IMR-90 (cell line): ENCODE measurements around the gene GRIN2A. TPM values are rescaled to one million over a fixed set of nuclear protein-coding genes. Genes with fewer than 3 reads are reported as not detected.

ENCODE experiments used
- ATAC-seq: fragments of 200-7000 bp; cut with Tn5 transposase; 2 replicates; pipeline ENCODE4 v1.9.1; 2020; ENCODE audit warnings: low read depth, mild to moderate bottlenecking, moderate library complexity
- BruUV-seq: library from RNA; stranded (reverse); fragments of 400-500 nt; replicated peaks from 2 replicates; lab custom pipeline; 2021; lab: Mats Ljungman, UMichigan
- CTCF ChIA-PET: fragments of 300-600 bp; formaldehyde crosslinking; extraction: SDS; loops from one replicate; lab custom pipeline; 2021; ENCODE audit warnings: antibody characterized with exemption; lab: Yijun Ruan, JAX
- POLR2A ChIA-PET: fragments of 300-600 bp; sonication (Branson Sonifier 250); formaldehyde crosslinking; loops from one replicate; lab custom pipeline; 2022; ENCODE audit warnings: antibody characterized with exemption; ENCODE audit not compliant: unreplicated experiment; lab: Charles Lee
- DNase-seq: peaks from one replicate; pipeline ENCODE4 v3.0.0; 2013
- H2AFZ ChIP-seq: replicated peaks from 2 replicates; pipeline ENCODE3; 2013; ENCODE audit warnings: low read length, mild to moderate bottlenecking; ENCODE audit not compliant: poor library complexity
- H2AK5ac ChIP-seq: 2 replicates; pipeline ENCODE4 v1.6.1; 2013; ENCODE audit warnings: low read depth, low read length, inconsistent platforms
- H2AK9ac ChIP-seq: replicated peaks from 2 replicates; pipeline ENCODE3; 2013; ENCODE audit warnings: mild to moderate bottlenecking, low read depth, low read length, moderate library complexity; ENCODE audit not compliant: poor library complexity
- H2BK120ac ChIP-seq: 2 replicates; pipeline ENCODE4 v1.6.1; 2013; ENCODE audit warnings: low read depth, low read length, inconsistent platforms
- H2BK15ac ChIP-seq: 3 replicates; pipeline ENCODE4 v1.6.1; 2013; ENCODE audit warnings: low read depth, low read length, inconsistent platforms
- H2BK20ac ChIP-seq: 2 replicates; pipeline ENCODE4 v1.6.1; 2013; ENCODE audit warnings: low read depth, mild to moderate bottlenecking, inconsistent platforms, low read length, moderate library complexity
- H2BK5ac ChIP-seq: 2 replicates; pipeline ENCODE4 v1.6.1; 2013; ENCODE audit warnings: mild to moderate bottlenecking, low read depth, low read length, inconsistent platforms; ENCODE audit not compliant: poor library complexity, severe bottlenecking
- H3K14ac ChIP-seq: replicated peaks from 2 replicates; pipeline ENCODE4 v1.6.1; 2013; ENCODE audit warnings: low read depth, low read length, inconsistent platforms
- H3K18ac ChIP-seq: 2 replicates; pipeline ENCODE4 v1.6.1; 2013; ENCODE audit warnings: low read depth, low read length, control low read depth
- H3K23ac ChIP-seq: 2 replicates; pipeline ENCODE4 v1.6.1; 2013; ENCODE audit warnings: low read depth, low read length, inconsistent platforms
- H3K27ac ChIP-seq: 2 replicates; pipeline ENCODE4 v1.5.1; 2013; ENCODE audit warnings: mild to moderate bottlenecking, control low read depth, low read length; ENCODE audit not compliant: insufficient read depth
- H3K27me3 ChIP-seq: 2 replicates; pipeline ENCODE4 v1.6.1; 2013; ENCODE audit warnings: low read length; ENCODE audit not compliant: control insufficient read depth, insufficient read depth
- H3K36me3 ChIP-seq: 2 replicates; pipeline ENCODE4 v1.6.1; 2013; ENCODE audit warnings: low read length, mixed read lengths; ENCODE audit not compliant: control insufficient read depth, insufficient read depth
- H3K4ac ChIP-seq: 2 replicates; pipeline ENCODE4 v1.6.1; 2013; ENCODE audit warnings: low read depth, low read length, inconsistent platforms
- H3K4me1 ChIP-seq: 2 replicates; pipeline ENCODE4 v1.6.1; 2013; ENCODE audit warnings: low read length, mixed read lengths; ENCODE audit not compliant: control insufficient read depth, insufficient read depth
- H3K4me2 ChIP-seq: 2 replicates; pipeline ENCODE4 v1.6.1; 2013; ENCODE audit warnings: low read depth, mild to moderate bottlenecking, control low read depth, low read length, moderate library complexity
- H3K4me3 ChIP-seq: 2 replicates; pipeline ENCODE4 v1.5.1; 2013; ENCODE audit warnings: low read depth, mild to moderate bottlenecking, control low read depth, low read length, moderate library complexity; ENCODE audit not compliant: insufficient read depth
- H3K56ac ChIP-seq: 2 replicates; pipeline ENCODE4 v1.6.1; 2013; ENCODE audit warnings: low read length, inconsistent platforms; ENCODE audit not compliant: insufficient read depth; ENCODE audit errors: extremely low read depth
- H3K79me1 ChIP-seq, 2 experiments: 2 replicates each; pipeline ENCODE4 v1.6.1; 2013; ENCODE audit warnings: low read length in 2 of 2, inconsistent platforms in 1 of 2, low read depth in 1 of 2
- H3K9ac ChIP-seq: 2 replicates; pipeline ENCODE4 v1.6.1; 2013; ENCODE audit warnings: low read depth, low read length, control low read depth
- H3K9me1 ChIP-seq: 2 replicates; pipeline ENCODE4 v1.6.1; 2013; ENCODE audit warnings: low read length, inconsistent platforms; ENCODE audit not compliant: insufficient read depth
- H3K9me3 ChIP-seq: 2 replicates; pipeline ENCODE4 v1.6.1; 2013; ENCODE audit warnings: low read length; ENCODE audit not compliant: control insufficient read depth, insufficient read depth
- H4K20me1 ChIP-seq: 2 replicates; pipeline ENCODE4 v1.6.1; 2013; ENCODE audit warnings: low read length, inconsistent platforms; ENCODE audit not compliant: insufficient read depth
- H4K5ac ChIP-seq: 2 replicates; pipeline ENCODE4 v1.6.1; 2013; ENCODE audit warnings: mild to moderate bottlenecking, low read depth, low read length, control low read depth
- H4K8ac ChIP-seq, 2 experiments: 2 replicates each; pipeline ENCODE4 v1.6.1; 2013; ENCODE audit warnings: low read depth in 2 of 2, low read length in 2 of 2, control low read depth in 1 of 2, inconsistent platforms in 1 of 2
- H4K91ac ChIP-seq: 2 replicates; pipeline ENCODE4 v1.6.1; 2013; ENCODE audit warnings: low read depth, low read length, inconsistent platforms; ENCODE audit not compliant: insufficient read depth
- CEBPB ChIP-seq: IDR thresholded peaks from 2 replicates; pipeline ENCODE4 v1.6.1; 2012; ENCODE audit warnings: low read depth, low read length, improper control_type of control experiment
- CHD1 ChIP-seq: IDR thresholded peaks from 2 replicates; pipeline ENCODE4 v1.6.1; 2012; ENCODE audit warnings: low read depth, low read length, improper control_type of control experiment
- FOS ChIP-seq: fragments of 150-350 bp; IDR thresholded peaks from 2 replicates; pipeline ENCODE4 v1.6.1; 2016; ENCODE audit warnings: low read depth, low read length
- MAZ ChIP-seq: IDR thresholded peaks from 2 replicates; pipeline ENCODE4 v1.6.1; 2012; ENCODE audit warnings: low read depth, mild to moderate bottlenecking, low read length, improper control_type of control experiment, moderate library complexity, borderline replicate concordance
- MXI1 ChIP-seq: IDR thresholded peaks from 2 replicates; pipeline ENCODE4 v1.6.1; 2012; ENCODE audit warnings: low read depth, mild to moderate bottlenecking, low read length, moderate library complexity, borderline replicate concordance
- NFE2L2 ChIP-seq: fragments of 150-350 bp; IDR thresholded peaks from 2 replicates; pipeline ENCODE4 v1.6.1; 2016; ENCODE audit warnings: low read depth, mild to moderate bottlenecking, low read length
- POLR2A ChIP-seq: IDR thresholded peaks from 2 replicates; pipeline ENCODE4 v1.6.1; 2012; ENCODE audit warnings: mild to moderate bottlenecking, low read depth, low read length
- RCOR1 ChIP-seq: IDR thresholded peaks from 2 replicates; pipeline ENCODE4 v1.6.1; 2012; ENCODE audit warnings: mild to moderate bottlenecking, low read length, improper control_type of control experiment; ENCODE audit not compliant: insufficient replicate concordance
- RFX5 ChIP-seq: IDR thresholded peaks from 2 replicates; pipeline ENCODE4 v1.8.0; 2012; ENCODE audit warnings: low read depth, mild to moderate bottlenecking, low read length, moderate library complexity
- SMC3 ChIP-seq: fragments of 150-350 bp; IDR thresholded peaks from 2 replicates; pipeline ENCODE4 v1.6.1; 2016; ENCODE audit warnings: low read depth, mild to moderate bottlenecking, antibody characterized with exemption, low read length, moderate library complexity
- WGBS, 2 experiments: methylation state at CpG; one replicate each; pipeline versions ENCODE4 v1.1.5 to v1.1.7; 2013; ENCODE audit warnings: missing lambda C conversion rate in 2 of 2; ENCODE audit not compliant: insufficient read length in 1 of 2; ENCODE audit errors: extremely low coverage in 2 of 2; 5-methylcytosine and 5-hydroxymethylcytosine counted together
- dilution Hi-C: fragments of 300-500 bp; cut with HindIII; formaldehyde crosslinking; loops from one replicate; pipeline ENCODE4 v1.14.3; 2018; ENCODE audit warnings: low sequenced_read_pairs; ENCODE audit not compliant: unreplicated experiment
- in situ Hi-C: fragments of 300-500 bp; cut with MboI; formaldehyde crosslinking; loops from 3 replicates; pipeline ENCODE4 v1.14.3; 2019; ENCODE audit warnings: low sequenced_read_pairs, inconsistent platforms, mixed read lengths
- intact Hi-C: fragments of 100-400 bp; cut with micrococcal nuclease; formaldehyde crosslinking; loops from 2 replicates; pipeline ENCODE4 v1.10.0; 2022
- polyA plus RNA-seq, 3 experiments: library from polyadenylated mRNA; depleted of rRNA; stranded (reverse); fragments of >200 nt; gene quantifications; 2 replicates each; pipeline ENCODE4 v1.2.3, GENCODE V29; 2012; ENCODE audit warnings: low replicate concordance in 1 of 3
- total RNA-seq: library from RNA; depleted of rRNA; stranded (reverse); fragments of >200 nt; gene quantifications from 2 replicates; pipeline ENCODE4 v1.2.3, GENCODE V29; 2012
- TF ChIP-seq, protein P1 (sequence below): conservative IDR thresholded peaks from 2 replicates; pipeline ENCODE4 v1.5.1; 2012; ENCODE audit warnings: mild to moderate bottlenecking, low read depth, low read length, improper control_type of control experiment
- TF ChIP-seq, protein P2 (sequence below): fragments of 150-350 bp; IDR thresholded peaks from 2 replicates; pipeline ENCODE4 v1.6.1; 2016; ENCODE audit warnings: low read depth, mild to moderate bottlenecking, low read length, moderate library complexity, borderline replicate concordance

GRIN2A gene
- total and polyA plus RNA-seq, 2 of the 4 experiments (the other 2 are of a cell fraction), result under 0.01 TPM; not detected in 1

DNA sequence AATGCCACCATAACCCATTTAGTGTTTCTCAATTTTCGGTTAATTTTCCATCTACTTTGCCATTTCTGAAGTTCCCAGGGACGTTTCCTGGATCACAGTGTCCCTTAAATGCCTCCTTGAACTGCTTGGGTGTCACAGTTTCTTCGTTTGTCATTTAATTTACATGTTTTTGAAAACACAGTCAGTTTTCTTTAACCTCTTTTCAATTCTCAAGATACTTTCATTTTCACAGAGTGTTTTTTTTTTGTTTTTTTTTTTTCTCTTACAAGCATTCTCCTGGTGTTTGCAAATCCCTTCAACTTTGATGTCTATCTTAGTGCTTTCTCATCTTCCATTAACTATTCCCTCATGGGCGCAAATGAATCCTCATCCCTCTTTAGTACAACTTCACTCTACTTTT, 283.7 kb downstream of the GRIN2A start:
- Histone ChIP-seq H3K9me1 (no peaks in the 10 kb centered on the region), H3K27ac (no peak overlapping the region), H4K8ac (no peak overlapping the region), H4K5ac (no peak overlapping the region), H3K4me1 (no peaks in the 10 kb centered on the region), H3K56ac (no peak overlapping the region), H3K27me3 (no peaks in the 10 kb centered on the region), H2AK5ac (no peak overlapping the region), H2BK15ac (no peak overlapping the region), H3K36me3 (no peaks in the 10 kb centered on the region), H2AK9ac (no peak overlapping the region), H3K9me3 (peaks cover 8% of the 10 kb centered on the region; the same call in 1 of the 2 replicates), H3K18ac (no peak overlapping the region), H3K9ac (no peak overlapping the region), H3K14ac (no peak overlapping the region), H3K4me3 (no peak overlapping the region), H3K79me1 (no peaks in the 10 kb centered on the region), H2BK120ac (no peak overlapping the region), H2BK5ac (no peak overlapping the region), H3K4ac (no peak overlapping the region), H3K23ac (no peak overlapping the region), H4K91ac (no peak overlapping the region), H4K20me1 (no peaks in the 10 kb centered on the region), H3K4me2 (no peak overlapping the region), H2AFZ (no peak overlapping the region), H2BK20ac (no peak overlapping the region)
- DNase-seq (no peak), ATAC-seq (no peak)
- in situ Hi-C loops, result no loop called here
- intact Hi-C loops, result no loop called here
- BruUV-seq, result no TSS peak
- CTCF ChIA-PET, result no interaction called here
- dilution Hi-C loops, result no loop called here
- POLR2A ChIA-PET, result no interaction called here
- TF ChIP-seq, protein P1, sequence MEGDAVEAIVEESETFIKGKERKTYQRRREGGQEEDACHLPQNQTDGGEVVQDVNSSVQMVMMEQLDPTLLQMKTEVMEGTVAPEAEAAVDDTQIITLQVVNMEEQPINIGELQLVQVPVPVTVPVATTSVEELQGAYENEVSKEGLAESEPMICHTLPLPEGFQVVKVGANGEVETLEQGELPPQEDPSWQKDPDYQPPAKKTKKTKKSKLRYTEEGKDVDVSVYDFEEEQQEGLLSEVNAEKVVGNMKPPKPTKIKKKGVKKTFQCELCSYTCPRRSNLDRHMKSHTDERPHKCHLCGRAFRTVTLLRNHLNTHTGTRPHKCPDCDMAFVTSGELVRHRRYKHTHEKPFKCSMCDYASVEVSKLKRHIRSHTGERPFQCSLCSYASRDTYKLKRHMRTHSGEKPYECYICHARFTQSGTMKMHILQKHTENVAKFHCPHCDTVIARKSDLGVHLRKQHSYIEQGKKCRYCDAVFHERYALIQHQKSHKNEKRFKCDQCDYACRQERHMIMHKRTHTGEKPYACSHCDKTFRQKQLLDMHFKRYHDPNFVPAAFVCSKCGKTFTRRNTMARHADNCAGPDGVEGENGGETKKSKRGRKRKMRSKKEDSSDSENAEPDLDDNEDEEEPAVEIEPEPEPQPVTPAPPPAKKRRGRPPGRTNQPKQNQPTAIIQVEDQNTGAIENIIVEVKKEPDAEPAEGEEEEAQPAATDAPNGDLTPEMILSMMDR, result no peak
- TF ChIP-seq NFE2L2 (no peak), POLR2A (no peak), SMC3 (no peak), CEBPB (no peak), RCOR1 (no peak), MXI1 (no peak), MAZ (no peak), RFX5 (no peak), CHD1 (no peak), FOS (no peak)
- TF ChIP-seq, protein P2, sequence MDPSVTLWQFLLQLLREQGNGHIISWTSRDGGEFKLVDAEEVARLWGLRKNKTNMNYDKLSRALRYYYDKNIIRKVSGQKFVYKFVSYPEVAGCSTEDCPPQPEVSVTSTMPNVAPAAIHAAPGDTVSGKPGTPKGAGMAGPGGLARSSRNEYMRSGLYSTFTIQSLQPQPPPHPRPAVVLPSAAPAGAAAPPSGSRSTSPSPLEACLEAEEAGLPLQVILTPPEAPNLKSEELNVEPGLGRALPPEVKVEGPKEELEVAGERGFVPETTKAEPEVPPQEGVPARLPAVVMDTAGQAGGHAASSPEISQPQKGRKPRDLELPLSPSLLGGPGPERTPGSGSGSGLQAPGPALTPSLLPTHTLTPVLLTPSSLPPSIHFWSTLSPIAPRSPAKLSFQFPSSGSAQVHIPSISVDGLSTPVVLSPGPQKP, result no peak
- WGBS, 2 experiments, result 70% methylated on average over 1 of the region's 4 CpGs; no CpG with 5 or more reads in 1 of the 2 experiments
